ENCODE measurements around the gene ZBTB5. TPM values are rescaled to one million over a fixed set of nuclear protein-coding genes. Genes with fewer than 3 reads are reported as not detected.
A peak's percentile ranks its signal among the peaks of the same experiment; 100 is the strongest.

The ZBTB5 gene
- total and polyA plus RNA-seq, 2 of the 4 experiments (the other 2 are of a cell fraction) = 6.3 to 9.1 TPM

DNA sequence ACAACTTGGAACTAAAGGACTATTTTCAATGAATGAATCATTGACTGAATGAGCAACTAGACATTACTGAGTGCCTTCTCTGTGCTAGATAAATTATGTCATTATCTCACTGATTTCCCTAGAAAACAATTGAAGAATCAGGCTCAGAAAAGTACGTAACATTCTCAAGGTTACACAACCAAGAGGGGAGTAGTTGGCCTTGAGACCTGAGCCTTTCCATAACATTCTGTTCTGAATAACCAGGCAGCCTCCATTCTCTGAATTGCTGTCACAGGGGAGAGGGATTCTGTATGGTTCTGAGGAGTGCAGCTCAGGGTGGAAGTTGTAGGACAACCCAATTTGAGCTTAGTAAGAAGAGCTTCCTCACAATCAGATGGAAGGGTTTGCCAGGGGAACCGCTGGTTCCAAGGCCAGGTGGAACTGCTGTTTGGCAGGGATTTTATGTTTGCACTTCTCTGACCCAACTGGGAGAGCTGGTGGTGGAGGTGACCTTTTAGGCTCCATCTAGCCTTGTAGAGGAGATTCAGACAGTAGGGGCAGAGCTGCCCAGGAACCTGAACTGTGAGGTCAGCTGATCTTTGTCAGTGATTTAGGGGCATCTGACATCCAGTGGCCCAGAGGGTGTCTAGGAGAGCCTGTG lies 36.8 kb upstream of the ZBTB5 start:
- no peak overlapping the region for H2AK5ac ChIP-seq (ENCODE audit: low read depth, low read length)
- no peak overlapping the region for H3K4me3 ChIP-seq (ENCODE audit: insufficient read depth, low read depth, low read length)
- H3K27ac ChIP-seq (ENCODE audit: insufficient read depth, low read length) = no peak overlapping the region
- H3K36me3 ChIP-seq (ENCODE audit: control insufficient read depth, insufficient read depth, low read length) = peaks cover 58% of the 10 kb centered on the region
- dilution Hi-C loops (cut with HindIII; ENCODE audit: low sequenced_read_pairs, unreplicated experiment) = no loop called here
- H3K27me3 ChIP-seq (ENCODE audit: control insufficient read depth, insufficient read depth, low read length) = no peaks in the 10 kb centered on the region
- no peak overlapping the region for H2AFZ ChIP-seq (replicated peaks; ENCODE audit: low read length, poor library complexity)
- H3K9ac ChIP-seq (ENCODE audit: low read depth, low read length) = no peak overlapping the region
- H3K4me2 ChIP-seq (ENCODE audit: low read depth, low read length) = no peak overlapping the region
- no peak overlapping the region for H4K91ac ChIP-seq (ENCODE audit: insufficient read depth, low read depth, low read length)
- H3K23ac ChIP-seq (ENCODE audit: low read depth, low read length) = no peak overlapping the region
- H2BK20ac ChIP-seq (ENCODE audit: low read depth, low read length) = no peak overlapping the region
- DNase-seq = no peak
- no peak overlapping the region for H4K8ac ChIP-seq (ENCODE audit: low read depth in 2 of 2, low read length in 2 of 2)
- no peak for ATAC-seq (ENCODE audit: low read depth)
- no peaks in the 10 kb centered on the region for H4K20me1 ChIP-seq (ENCODE audit: insufficient read depth, low read length)
- WGBS, 2 experiments (ENCODE audit: extremely low coverage in 2 of 2, insufficient read length in 1 of 2) = no CpG with 5 or more reads among the region's 2 CpGs
- peaks cover 8 to 9% of the 10 kb centered on the region in 2 experiments; a peak in 2 of 4 replicates for H3K79me1 ChIP-seq (ENCODE audit: low read depth in 1 of 2, low read length in 2 of 2)
- no peak for TF ChIP-seq RFX5 (IDR thresholded peaks at IDR 0.05; ENCODE audit: low read depth, low read length)
- ChIA-PET CTCF (no interaction called here), POLR2A (ENCODE audit: unreplicated experiment) (no interaction called here)
- H4K5ac ChIP-seq (ENCODE audit: low read depth, low read length) = no peak overlapping the region
- no peaks in the 10 kb centered on the region for H3K9me3 ChIP-seq (ENCODE audit: control insufficient read depth, insufficient read depth, low read length)
- intact Hi-C loops (cut with micrococcal nuclease) = no loop called here
- H2BK5ac ChIP-seq (ENCODE audit: low read depth, low read length, poor library complexity, severe bottlenecking) = no peak overlapping the region
- BruUV-seq (replicated peaks) = no TSS peak
- peak overlapping the region; percentile 19 for H2AK9ac ChIP-seq (replicated peaks; ENCODE audit: low read depth, low read length, poor library complexity)
- H3K4ac ChIP-seq (ENCODE audit: low read depth, low read length) = no peak overlapping the region
- H3K14ac ChIP-seq (replicated peaks; ENCODE audit: low read depth, low read length) = no peak overlapping the region
- H3K4me1 ChIP-seq (ENCODE audit: control insufficient read depth, insufficient read depth, low read length) = no peaks in the 10 kb centered on the region
- H3K9me1 ChIP-seq (ENCODE audit: insufficient read depth, low read length) = no peaks in the 10 kb centered on the region
- H2BK120ac ChIP-seq (ENCODE audit: low read depth, low read length) = no peak overlapping the region
- no peak overlapping the region for H2BK15ac ChIP-seq (ENCODE audit: low read depth, low read length)
- no peak overlapping the region for H3K18ac ChIP-seq (ENCODE audit: low read depth, low read length)
- no peak overlapping the region for H3K56ac ChIP-seq (ENCODE audit: extremely low read depth, insufficient read depth, low read length)
- in situ Hi-C loops (cut with MboI; ENCODE audit: low sequenced_read_pairs) = no loop called here

Measured in IMR-90 (cell line).